GM12872 (cell line): ENCODE measurements around the gene RAB29.

ENCODE experiments used
- CTCF ChIP-seq: IDR thresholded peaks from 3 replicates; pipeline ENCODE4 v1.5.1; 2011; ENCODE audit warnings: low read depth, mild to moderate bottlenecking, low read length, moderate library complexity; ENCODE audit not compliant: insufficient read depth

RAB29 gene

GRCh38 chr1:205812271-205812877, 37.1 kb upstream of the RAB29 start:
- TF ChIP-seq CTCF: no peak

GRCh38 chr1:205811660-205812059, 36.4 kb upstream of the RAB29 start:
- no peak for TF ChIP-seq CTCF

- peak; percentile 37; the same call in 2 of the 3 replicates for TF ChIP-seq CTCF
These were observed 35.3 kb upstream of the RAB29 start for GRCh38 chr1:205810448-205811157.

- no peak for TF ChIP-seq CTCF
These were observed 34.7 kb upstream of the RAB29 start for GRCh38 chr1:205809942-205810345.

GRCh38 chr1:205809469-205809868, 34.2 kb upstream of the RAB29 start:
- no peak for TF ChIP-seq CTCF

GRCh38 chr1:205805082-205805711, 29.9 kb upstream of the RAB29 start:
- TF ChIP-seq CTCF: no peak

- no peak for TF ChIP-seq CTCF
These were observed 29.3 kb upstream of the RAB29 start for GRCh38 chr1:205804605-205805004.
